MM.1S (cell line): ENCODE measurements around the gene CNTNAP2.

Experiments
- DNase-seq: peaks from one replicate; pipeline ENCODE4 v3.0.0-alpha.2; 2015
- H2AFZ ChIP-seq: fragments of 300-600 bp; sonication (generic); 2 replicates; pipeline ENCODE4 v1.6.0; 2016; ENCODE audit warnings: antibody characterized with exemption, low read length
- H3F3A ChIP-seq: fragments of 300-600 bp; sonication (generic); 2 replicates; pipeline ENCODE4 v1.6.1; 2016; ENCODE audit warnings: mild to moderate bottlenecking, antibody characterized with exemption, low read length, moderate library complexity, mixed read lengths; ENCODE audit not compliant: insufficient read depth
- H3K27ac ChIP-seq: fragments of 300-600 bp; sonication (generic); 2 replicates; pipeline ENCODE4 v1.5.1; 2016; ENCODE audit warnings: mild to moderate bottlenecking, low read length
- H3K27me3 ChIP-seq: fragments of 300-600 bp; sonication (generic); replicated peaks from 2 replicates; pipeline ENCODE4 v1.6.0; 2016; ENCODE audit warnings: low read length; ENCODE audit not compliant: insufficient read depth
- H3K36me3 ChIP-seq: fragments of 300-600 bp; sonication (generic); replicated peaks from 2 replicates; pipeline ENCODE4 v1.6.1; 2016; ENCODE audit warnings: mild to moderate bottlenecking, low read length, mixed read lengths; ENCODE audit not compliant: insufficient read depth
- H3K4me1 ChIP-seq: fragments of 300-600 bp; sonication (generic); 2 replicates; pipeline ENCODE4 v1.6.1; 2016; ENCODE audit warnings: low read length, mixed read lengths
- H3K4me2 ChIP-seq: fragments of 300-600 bp; sonication (generic); 2 replicates; pipeline ENCODE4 v1.6.0; 2016; ENCODE audit warnings: low read depth, low read length
- H3K4me3 ChIP-seq: fragments of 300-600 bp; sonication (generic); 2 replicates; pipeline ENCODE4 v1.5.1; 2016; ENCODE audit warnings: low read length, mixed read lengths
- H3K79me2 ChIP-seq: fragments of 300-600 bp; sonication (generic); 2 replicates; pipeline ENCODE4 v1.6.1; 2016; ENCODE audit warnings: mixed run types, low read length, mixed read lengths
- H3K9ac ChIP-seq: fragments of 300-600 bp; sonication (generic); 2 replicates; pipeline ENCODE4 v1.6.1; 2016; ENCODE audit warnings: low read length, mixed read lengths
- H3K9me2 ChIP-seq: fragments of 300-600 bp; sonication (generic); replicated peaks from 2 replicates; pipeline ENCODE4 v1.6.1; 2016; ENCODE audit warnings: mild to moderate bottlenecking, low read length, mixed read lengths; ENCODE audit not compliant: insufficient read depth
- H3K9me3 ChIP-seq: fragments of 300-600 bp; sonication (generic); replicated peaks from 2 replicates; pipeline ENCODE4 v1.6.1; 2016; ENCODE audit warnings: mild to moderate bottlenecking, low read length, mixed read lengths; ENCODE audit not compliant: insufficient read depth
- H4K20me1 ChIP-seq: fragments of 300-600 bp; sonication (generic); 2 replicates; pipeline ENCODE4 v1.6.1; 2016; ENCODE audit warnings: mild to moderate bottlenecking, low read length, moderate library complexity, mixed read lengths; ENCODE audit not compliant: insufficient read depth
- CTCF ChIP-seq: fragments of 300-600 bp; sonication (generic); IDR thresholded peaks from 2 replicates; pipeline ENCODE4 v1.5.1; 2016; ENCODE audit warnings: antibody characterized with exemption, low read length, mixed read lengths
- EZH2 ChIP-seq: fragments of 300-600 bp; sonication (generic); optimal IDR thresholded peaks from 2 replicates; pipeline ENCODE3; 2017; ENCODE audit warnings: low read depth, mild to moderate bottlenecking, antibody characterized with exemption, low read length, mixed read lengths
- EZH2phosphoT487 ChIP-seq: fragments of 300-600 bp; sonication (generic); IDR thresholded peaks from 2 replicates; pipeline ENCODE4 v1.6.1; 2018; ENCODE audit warnings: antibody characterized with exemption, low read length

Gene CNTNAP2

GRCh38 chr7:148083448-148083847, 1966.8 kb downstream of the CNTNAP2 start:
- H3K27me3 ChIP-seq: no peaks in the 10 kb centered on the region
- H3K36me3 ChIP-seq: no peaks in the 10 kb centered on the region
- H3K4me2 ChIP-seq: no peak overlapping the region
- TF ChIP-seq EZH2phosphoT487: no peak
- no peak for TF ChIP-seq EZH2
- H4K20me1 ChIP-seq: no peaks in the 10 kb centered on the region
- no peaks in the 10 kb centered on the region for H3K79me2 ChIP-seq
- no peaks in the 10 kb centered on the region for H3F3A ChIP-seq
- no peak overlapping the region for H2AFZ ChIP-seq
- no peaks in the 10 kb centered on the region for H3K9me2 ChIP-seq
- no peaks in the 10 kb centered on the region for H3K9me3 ChIP-seq
- no peak overlapping the region for H3K27ac ChIP-seq
- H3K9ac ChIP-seq: no peak overlapping the region
- DNase-seq: no peak
- no peaks in the 10 kb centered on the region for H3K4me1 ChIP-seq
- H3K4me3 ChIP-seq: no peak overlapping the region

GRCh38 chr7:148084138-148084537, 1967.5 kb downstream of the CNTNAP2 start:
- H3K79me2 ChIP-seq: no peaks in the 10 kb centered on the region
- no peaks in the 10 kb centered on the region for H3K9me3 ChIP-seq
- H3K9ac ChIP-seq: no peak overlapping the region
- H3K4me2 ChIP-seq: no peak overlapping the region
- H3K27ac ChIP-seq: no peak overlapping the region
- no peak overlapping the region for H2AFZ ChIP-seq
- no peaks in the 10 kb centered on the region for H3K36me3 ChIP-seq
- DNase-seq: peak; percentile 73
- no peaks in the 10 kb centered on the region for H4K20me1 ChIP-seq
- no peak overlapping the region for H3K4me3 ChIP-seq
- no peaks in the 10 kb centered on the region for H3K27me3 ChIP-seq
- H3K4me1 ChIP-seq: no peaks in the 10 kb centered on the region
- TF ChIP-seq EZH2phosphoT487 (no peak), CTCF (peak; percentile 90)
- no peaks in the 10 kb centered on the region for H3K9me2 ChIP-seq
- no peaks in the 10 kb centered on the region for H3F3A ChIP-seq

GRCh38 chr7:148091882-148092281, 1975.3 kb downstream of the CNTNAP2 start:
- H4K20me1 ChIP-seq: no peaks in the 10 kb centered on the region
- H3K4me3 ChIP-seq: no peak overlapping the region
- H3K4me2 ChIP-seq: no peak overlapping the region
- no peaks in the 10 kb centered on the region for H3K9me2 ChIP-seq
- H2AFZ ChIP-seq: no peak overlapping the region
- no peaks in the 10 kb centered on the region for H3K4me1 ChIP-seq
- no peak overlapping the region for H3K9ac ChIP-seq
- no peak for DNase-seq
- no peaks in the 10 kb centered on the region for H3K9me3 ChIP-seq
- H3K36me3 ChIP-seq: no peaks in the 10 kb centered on the region
- no peaks in the 10 kb centered on the region for H3K79me2 ChIP-seq
- TF ChIP-seq EZH2 (no peak), CTCF (no peak), EZH2phosphoT487 (no peak)
- H3F3A ChIP-seq: no peaks in the 10 kb centered on the region
- no peak overlapping the region for H3K27ac ChIP-seq
- no peaks in the 10 kb centered on the region for H3K27me3 ChIP-seq

GRCh38 chr7:148093375-148094166, 1977.0 kb downstream of the CNTNAP2 start:
- H3K4me2 ChIP-seq: no peak overlapping the region
- TF ChIP-seq CTCF: no peak
- TF ChIP-seq EZH2: no peak
- TF ChIP-seq EZH2phosphoT487: no peak
- H3K9me3 ChIP-seq: no peaks in the 10 kb centered on the region
- no peaks in the 10 kb centered on the region for H3F3A ChIP-seq
- no peaks in the 10 kb centered on the region for H3K4me1 ChIP-seq
- H4K20me1 ChIP-seq: no peaks in the 10 kb centered on the region
- no peak overlapping the region for H3K4me3 ChIP-seq
- no peaks in the 10 kb centered on the region for H3K79me2 ChIP-seq
- H3K9me2 ChIP-seq: no peaks in the 10 kb centered on the region
- no peak overlapping the region for H3K27ac ChIP-seq
- no peak overlapping the region for H2AFZ ChIP-seq
- H3K36me3 ChIP-seq: no peaks in the 10 kb centered on the region
- no peak for DNase-seq
- no peak overlapping the region for H3K9ac ChIP-seq
- H3K27me3 ChIP-seq: no peaks in the 10 kb centered on the region
